Measurements from ENCODE around the gene DET1.
A peak's percentile ranks its signal among the peaks of the same experiment; 100 is the strongest.

The DET1 gene

DNA sequence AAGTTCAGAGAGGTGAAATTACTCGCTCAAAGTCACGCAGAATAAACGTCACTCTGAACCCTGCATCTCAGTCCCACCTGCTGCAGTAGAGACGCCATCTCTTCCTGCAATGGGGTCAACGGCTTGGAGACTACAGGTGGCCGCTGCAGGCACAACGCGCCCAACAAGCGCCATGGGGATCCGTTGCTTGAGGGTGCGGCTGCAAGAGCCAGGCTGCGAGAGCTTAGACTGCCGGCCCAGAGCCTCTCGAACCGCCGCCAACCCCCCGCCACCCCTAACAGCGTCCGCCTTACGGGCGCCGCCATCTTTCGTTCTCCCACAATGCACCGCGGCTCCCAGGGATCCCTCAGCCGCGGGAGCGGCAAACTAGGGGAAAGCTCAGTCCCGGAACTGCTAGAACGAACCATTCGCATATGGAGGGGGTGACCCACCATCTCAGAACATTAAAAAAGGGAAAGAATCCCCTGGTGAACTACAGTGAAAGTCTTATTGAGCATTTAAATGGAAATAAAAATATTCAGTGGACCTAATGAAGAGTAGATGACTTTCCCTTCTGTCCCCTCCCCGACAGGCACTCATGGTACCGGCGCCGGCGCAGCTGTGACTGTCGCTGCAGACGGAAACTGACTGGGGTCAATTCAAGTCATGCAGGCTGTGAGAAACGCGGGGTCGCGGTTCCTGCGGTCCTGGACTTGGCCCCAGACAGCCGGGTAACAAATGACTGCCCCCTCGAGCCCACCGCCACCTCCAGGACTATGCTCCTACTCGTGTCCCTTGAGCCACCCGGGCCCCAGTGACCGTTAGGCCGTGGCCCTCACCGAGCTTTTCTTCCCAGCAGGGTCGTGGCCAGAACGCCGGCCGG is 79.2 kb downstream of the DET1 start, which contains the start of the genes MRPL46 and MRPS11:
MRPL46 (minus strand) TSS at position 316 of the 862 bp plus-strand sequence; CDS start at position 305, 11 bp downstream.
MRPS11 (plus strand) TSS at position 636 of the 862 bp plus-strand sequence; CDS start at position 646, 10 bp downstream.
- DNase-seq (ENCODE audit: low read depth in 2 of 2): peak; percentile 74 to 76

DNA sequence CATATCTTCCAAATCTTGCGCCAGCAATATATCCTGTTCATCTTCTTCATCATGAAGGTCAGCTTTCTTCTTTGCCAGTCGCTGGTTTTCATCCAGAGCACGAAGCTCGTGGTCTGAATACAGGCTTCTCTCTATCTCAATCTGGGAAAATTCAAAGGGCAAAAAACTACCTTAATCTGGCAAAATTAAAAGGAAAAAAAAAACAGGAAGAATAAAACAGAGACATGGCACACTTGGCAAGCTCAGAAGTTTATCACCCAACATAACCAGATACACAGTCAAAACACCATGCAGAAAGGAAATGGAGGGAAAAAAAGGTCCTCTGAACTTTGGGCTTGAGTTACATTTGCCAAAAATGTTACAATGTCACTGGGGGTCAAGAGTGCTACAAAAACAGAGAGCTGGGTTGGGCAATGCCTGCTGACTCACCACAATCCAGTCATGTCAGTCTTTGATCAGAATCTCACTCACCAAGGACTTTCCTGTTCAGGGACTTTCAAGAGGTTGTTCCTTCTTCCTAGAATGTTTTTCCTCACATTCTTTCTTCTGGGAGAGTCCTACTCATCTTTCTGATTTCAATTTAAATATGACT is 80.8 kb downstream of the DET1 start:
- peak in 1 of 2 donors; percentile 42 for DNase-seq (ENCODE audit: low read depth in 2 of 2)

DNA sequence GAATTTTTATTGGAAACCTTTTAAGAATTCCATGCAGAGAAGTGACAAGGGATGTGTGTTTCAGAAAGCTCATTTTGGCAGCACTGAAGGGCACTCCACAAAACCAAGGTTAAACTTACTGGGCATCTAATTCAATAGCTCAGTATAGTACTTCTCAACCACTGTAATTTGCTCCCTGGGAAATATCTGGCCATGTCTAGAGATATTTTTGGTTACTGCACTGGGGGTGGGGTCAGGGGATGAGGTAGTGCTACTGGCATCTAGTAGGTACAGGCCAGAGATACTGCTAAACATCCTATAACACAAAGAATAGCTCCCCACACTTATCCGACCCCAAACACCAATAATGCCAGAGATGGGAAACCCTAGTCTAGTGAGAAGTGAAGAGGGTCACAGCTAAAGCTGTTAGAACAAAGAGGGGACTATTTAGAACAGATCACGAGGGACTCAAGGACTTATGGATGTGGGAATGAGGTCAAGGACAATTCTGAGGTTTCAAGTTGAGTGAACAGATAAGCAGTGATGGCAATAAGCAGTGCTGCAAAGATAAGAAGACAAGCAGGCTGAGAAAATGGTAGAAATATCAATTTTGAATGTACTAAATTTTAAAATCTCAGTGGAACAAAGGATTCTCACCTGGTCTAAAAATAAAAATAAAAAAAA is 82.5 kb downstream of the DET1 start:
- DNase-seq (ENCODE audit: low read depth in 2 of 2): no peak
